ENCODE measurements around the gene PRKAR1B.

Gene PRKAR1B

DNA sequence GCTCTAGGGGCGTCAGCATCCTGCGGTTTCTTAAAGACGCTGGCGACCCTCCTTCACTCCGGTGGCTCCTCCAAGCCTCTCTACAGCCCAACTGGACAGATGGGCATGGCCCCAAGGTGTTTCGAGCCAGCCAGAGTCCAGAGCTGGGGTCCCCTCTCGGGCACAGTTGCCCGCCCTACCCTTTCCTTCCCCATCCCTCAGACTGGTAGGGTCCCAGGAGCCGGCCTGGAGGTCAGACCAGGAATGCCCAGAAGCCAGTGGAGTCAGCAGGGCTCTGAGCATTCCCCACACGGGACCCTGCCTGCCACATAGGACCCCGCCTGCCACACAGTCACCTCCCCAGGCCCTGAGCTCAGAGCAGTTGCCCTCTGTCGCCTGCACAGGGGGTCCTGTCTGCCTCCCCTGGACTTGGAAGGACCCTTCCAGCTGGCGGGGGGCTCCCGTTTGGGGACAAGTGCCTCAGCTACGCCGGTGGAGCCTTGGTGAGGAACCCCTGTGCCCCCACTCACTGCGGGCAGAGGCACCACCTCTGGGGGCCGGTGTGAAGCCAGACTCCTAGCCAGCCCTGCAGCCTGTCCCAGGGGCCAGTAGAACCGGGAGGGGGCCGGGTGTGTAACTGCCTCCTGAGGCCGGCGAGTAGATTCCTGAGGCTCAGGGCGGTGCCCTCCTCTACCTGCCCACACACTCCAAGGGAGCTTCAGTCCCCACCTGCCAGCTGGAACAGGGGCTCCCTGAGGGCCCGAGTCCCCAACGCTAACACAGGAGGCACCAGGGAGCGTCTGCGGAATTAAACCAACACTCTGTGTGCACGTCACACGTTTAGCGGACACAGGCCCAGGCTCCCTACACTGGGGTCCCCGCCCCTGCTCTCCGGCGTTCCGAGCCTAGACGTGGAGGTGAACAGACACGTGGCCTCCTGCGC, 188.1 kb downstream of the PRKAR1B start:
- no peaks in the 10 kb centered on the region for H3K9me3 Mint-ChIP-seq
- DNase-seq = peak; percentile 25
- peaks cover 11% of the 10 kb centered on the region for H3K27me3 Mint-ChIP-seq (ENCODE audit: low read depth, poor library complexity)
- H3K36me3 Mint-ChIP-seq (ENCODE audit: low read depth) = no peaks in the 10 kb centered on the region
- H3K4me1 Mint-ChIP-seq = peaks cover 31% of the 10 kb centered on the region
- TF ChIP-seq, protein P1, sequence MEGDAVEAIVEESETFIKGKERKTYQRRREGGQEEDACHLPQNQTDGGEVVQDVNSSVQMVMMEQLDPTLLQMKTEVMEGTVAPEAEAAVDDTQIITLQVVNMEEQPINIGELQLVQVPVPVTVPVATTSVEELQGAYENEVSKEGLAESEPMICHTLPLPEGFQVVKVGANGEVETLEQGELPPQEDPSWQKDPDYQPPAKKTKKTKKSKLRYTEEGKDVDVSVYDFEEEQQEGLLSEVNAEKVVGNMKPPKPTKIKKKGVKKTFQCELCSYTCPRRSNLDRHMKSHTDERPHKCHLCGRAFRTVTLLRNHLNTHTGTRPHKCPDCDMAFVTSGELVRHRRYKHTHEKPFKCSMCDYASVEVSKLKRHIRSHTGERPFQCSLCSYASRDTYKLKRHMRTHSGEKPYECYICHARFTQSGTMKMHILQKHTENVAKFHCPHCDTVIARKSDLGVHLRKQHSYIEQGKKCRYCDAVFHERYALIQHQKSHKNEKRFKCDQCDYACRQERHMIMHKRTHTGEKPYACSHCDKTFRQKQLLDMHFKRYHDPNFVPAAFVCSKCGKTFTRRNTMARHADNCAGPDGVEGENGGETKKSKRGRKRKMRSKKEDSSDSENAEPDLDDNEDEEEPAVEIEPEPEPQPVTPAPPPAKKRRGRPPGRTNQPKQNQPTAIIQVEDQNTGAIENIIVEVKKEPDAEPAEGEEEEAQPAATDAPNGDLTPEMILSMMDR (IDR thresholded peaks at IDR 0.05) = no peak
- no peak overlapping the region for H3K27ac Mint-ChIP-seq
- H3K4me3 Mint-ChIP-seq = no peak overlapping the region

DNA sequence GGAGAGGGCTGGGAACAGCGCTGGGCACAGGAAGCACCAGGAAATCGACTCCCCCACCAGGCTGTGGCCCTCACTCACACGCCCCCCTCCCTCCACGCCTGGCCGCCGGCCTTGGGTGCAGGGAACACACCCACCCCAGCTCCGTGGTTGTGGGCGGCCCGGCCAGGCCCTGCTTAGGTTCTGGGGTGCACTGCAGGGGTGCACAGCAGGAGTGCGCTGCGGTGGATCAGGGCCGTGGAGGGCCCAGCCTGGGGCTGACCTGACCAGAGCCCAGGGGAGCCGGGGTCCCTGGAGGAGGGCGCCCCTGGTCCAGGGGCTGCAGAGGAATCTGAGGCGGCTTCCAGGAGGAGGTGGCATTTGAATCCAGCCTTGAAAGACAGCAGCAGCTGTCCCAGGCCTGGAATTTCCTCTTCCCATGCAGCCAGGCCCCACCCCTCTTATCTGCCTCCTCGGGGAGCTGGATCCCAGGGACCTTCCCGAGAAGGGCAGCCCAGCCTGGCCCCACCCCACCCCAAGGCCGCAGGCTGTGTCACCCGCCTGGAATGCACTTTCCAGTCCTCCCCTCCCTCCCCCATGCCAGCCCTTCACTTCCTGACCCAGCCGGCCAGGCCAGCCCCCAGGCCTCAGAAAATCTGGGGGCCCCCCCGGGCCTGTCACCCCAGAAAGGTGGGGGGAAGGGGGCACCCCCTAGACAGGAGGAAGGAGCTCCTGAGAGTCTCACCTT, 189.0 kb downstream of the PRKAR1B start:
- H3K9me3 Mint-ChIP-seq = no peaks in the 10 kb centered on the region
- H3K27me3 Mint-ChIP-seq (ENCODE audit: low read depth, poor library complexity) = peaks cover 15% of the 10 kb centered on the region
- DNase-seq = peak; percentile 37
- no peaks in the 10 kb centered on the region for H3K36me3 Mint-ChIP-seq (ENCODE audit: low read depth)
- TF ChIP-seq, protein P1 (IDR thresholded peaks at IDR 0.05) = no peak
- no peak overlapping the region for H3K4me3 Mint-ChIP-seq
- H3K4me1 Mint-ChIP-seq = peaks cover 32% of the 10 kb centered on the region
- H3K27ac Mint-ChIP-seq = no peak overlapping the region

DNA sequence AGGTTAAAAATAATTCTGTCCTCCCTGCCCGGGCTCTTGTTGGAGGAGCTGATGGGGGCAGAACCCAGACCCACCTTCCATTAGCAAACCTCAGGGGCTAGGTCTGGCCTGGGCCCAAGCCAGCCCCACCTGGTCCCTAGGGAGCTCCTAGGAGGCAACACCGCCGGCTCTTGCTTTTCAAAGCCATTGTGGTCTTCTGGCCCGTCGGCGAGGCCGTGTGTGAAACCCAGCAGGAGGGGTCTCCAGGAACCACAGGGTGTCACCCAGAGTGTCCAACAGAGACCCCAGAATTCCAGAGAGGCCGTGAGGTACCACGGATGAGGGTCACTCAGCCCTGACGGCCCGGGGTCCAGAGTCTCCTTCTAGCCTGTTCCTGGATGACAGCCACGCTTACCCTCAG, 190.8 kb downstream of the PRKAR1B start:
- Mint-ChIP-seq H3K36me3 (ENCODE audit: low read depth) (no peaks in the 10 kb centered on the region), H3K27ac (no peak overlapping the region), H3K4me3 (no peak overlapping the region), H3K9me3 (no peaks in the 10 kb centered on the region), H3K4me1 (peaks cover 24% of the 10 kb centered on the region), H3K27me3 (ENCODE audit: low read depth, poor library complexity) (peaks cover 19% of the 10 kb centered on the region)
- no peak for DNase-seq
- TF ChIP-seq, protein P1 (IDR thresholded peaks at IDR 0.05) = no peak

DNA sequence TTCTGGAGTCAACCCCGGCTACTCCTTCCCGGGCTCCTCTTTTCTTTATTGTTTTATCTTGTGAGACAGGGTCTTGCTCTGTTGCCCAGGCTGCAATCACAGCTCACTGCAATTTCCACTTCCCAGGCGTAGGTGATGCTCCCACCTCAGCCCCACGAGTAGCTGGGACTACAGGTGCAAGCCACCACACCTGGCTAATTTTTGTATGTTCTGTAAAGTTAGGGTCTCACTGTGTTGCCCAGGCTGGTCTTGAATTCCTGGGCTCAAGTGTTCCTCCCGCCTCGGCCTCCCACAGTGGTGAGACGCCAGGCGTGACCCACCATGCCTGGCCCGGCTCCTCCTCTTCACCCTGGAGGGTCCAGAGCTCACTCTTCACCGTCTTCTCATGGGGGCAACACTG, 192.1 kb downstream of the PRKAR1B start:
- Mint-ChIP-seq H3K36me3 (ENCODE audit: low read depth) (no peaks in the 10 kb centered on the region), H3K4me1 (peaks cover 21% of the 10 kb centered on the region), H3K27me3 (ENCODE audit: low read depth, poor library complexity) (peaks cover 26% of the 10 kb centered on the region), H3K4me3 (no peak overlapping the region), H3K9me3 (no peaks in the 10 kb centered on the region), H3K27ac (no peak overlapping the region)
- TF ChIP-seq, protein P1 (IDR thresholded peaks at IDR 0.05) = no peak
- no peak for DNase-seq

DNA sequence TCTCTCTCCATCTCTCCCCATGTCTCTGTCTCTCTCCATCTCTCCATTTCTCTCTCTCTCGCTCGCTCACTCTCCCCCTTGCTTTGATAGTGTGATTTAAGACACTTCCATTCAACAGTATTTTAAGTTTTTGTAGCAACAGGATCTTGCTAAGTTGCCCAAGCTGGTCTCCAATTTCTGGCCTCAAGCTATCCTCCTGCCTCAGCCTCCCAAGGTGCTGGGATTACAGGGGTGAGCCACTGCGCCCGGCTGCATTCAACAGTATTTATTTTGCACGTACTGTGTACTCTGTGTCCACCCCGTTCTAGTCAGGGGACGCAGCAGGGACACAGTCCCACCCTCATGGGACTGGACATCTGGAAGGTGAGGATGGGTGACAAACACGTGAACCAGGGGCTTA, 193.0 kb downstream of the PRKAR1B start:
- no peak for DNase-seq
- TF ChIP-seq, protein P1 (IDR thresholded peaks at IDR 0.05) = no peak
- H3K27me3 Mint-ChIP-seq (ENCODE audit: low read depth, poor library complexity) = peaks cover 29% of the 10 kb centered on the region
- no peaks in the 10 kb centered on the region for H3K9me3 Mint-ChIP-seq
- H3K4me1 Mint-ChIP-seq = peaks cover 19% of the 10 kb centered on the region
- no peak overlapping the region for H3K27ac Mint-ChIP-seq
- no peak overlapping the region for H3K4me3 Mint-ChIP-seq
- H3K36me3 Mint-ChIP-seq (ENCODE audit: low read depth) = no peaks in the 10 kb centered on the region
